C1 segment of cervical spinal cord (tissue), 14 donors: ENCODE measurements around the gene CDK14.

Source experiments
- DNase-seq, 14 donors: peaks; one replicate each; lab custom pipeline; 2025; lab: John Stamatoyannopoulos, UW

CDK14 gene

DNA sequence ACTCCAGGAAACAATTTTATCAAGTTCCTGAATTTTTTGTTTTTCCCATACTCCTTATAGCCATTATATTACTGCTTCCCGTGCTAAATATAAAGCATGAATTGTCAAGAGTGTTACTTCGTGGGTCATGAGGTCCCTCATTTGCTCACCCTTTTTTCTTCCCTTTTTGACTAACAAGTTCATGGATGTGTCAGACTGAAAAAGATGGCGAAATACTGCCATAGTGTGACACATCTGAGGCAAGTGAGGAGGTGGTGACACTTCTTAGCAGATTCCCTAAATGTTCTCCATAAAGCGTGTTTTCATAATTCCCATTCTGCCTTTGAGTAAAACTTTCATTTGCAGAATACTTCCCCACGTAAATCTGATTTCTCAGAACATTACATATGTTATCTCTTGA lies 398.5 kb downstream of the CDK14 start:
- DNase-seq = no peak

DNA sequence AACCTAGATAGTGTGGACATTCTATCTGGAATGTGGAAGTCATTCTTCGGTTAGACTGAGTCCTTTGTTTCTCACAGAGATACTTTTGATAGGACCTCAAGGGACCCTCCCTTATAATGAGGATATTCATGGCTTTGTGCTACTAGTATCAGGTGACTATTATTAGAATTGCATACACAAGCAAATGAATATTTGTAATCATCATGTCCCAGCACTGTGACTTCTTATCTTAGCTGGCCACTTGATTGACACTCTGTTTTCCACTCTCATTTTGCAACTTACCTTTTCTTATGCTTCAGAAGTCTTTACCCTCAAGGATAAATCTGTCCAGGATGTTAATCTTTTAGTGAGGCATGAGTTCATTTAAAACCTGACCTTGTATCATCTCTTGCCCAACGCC lies 399.9 kb downstream of the CDK14 start:
- DNase-seq = no peak

DNA sequence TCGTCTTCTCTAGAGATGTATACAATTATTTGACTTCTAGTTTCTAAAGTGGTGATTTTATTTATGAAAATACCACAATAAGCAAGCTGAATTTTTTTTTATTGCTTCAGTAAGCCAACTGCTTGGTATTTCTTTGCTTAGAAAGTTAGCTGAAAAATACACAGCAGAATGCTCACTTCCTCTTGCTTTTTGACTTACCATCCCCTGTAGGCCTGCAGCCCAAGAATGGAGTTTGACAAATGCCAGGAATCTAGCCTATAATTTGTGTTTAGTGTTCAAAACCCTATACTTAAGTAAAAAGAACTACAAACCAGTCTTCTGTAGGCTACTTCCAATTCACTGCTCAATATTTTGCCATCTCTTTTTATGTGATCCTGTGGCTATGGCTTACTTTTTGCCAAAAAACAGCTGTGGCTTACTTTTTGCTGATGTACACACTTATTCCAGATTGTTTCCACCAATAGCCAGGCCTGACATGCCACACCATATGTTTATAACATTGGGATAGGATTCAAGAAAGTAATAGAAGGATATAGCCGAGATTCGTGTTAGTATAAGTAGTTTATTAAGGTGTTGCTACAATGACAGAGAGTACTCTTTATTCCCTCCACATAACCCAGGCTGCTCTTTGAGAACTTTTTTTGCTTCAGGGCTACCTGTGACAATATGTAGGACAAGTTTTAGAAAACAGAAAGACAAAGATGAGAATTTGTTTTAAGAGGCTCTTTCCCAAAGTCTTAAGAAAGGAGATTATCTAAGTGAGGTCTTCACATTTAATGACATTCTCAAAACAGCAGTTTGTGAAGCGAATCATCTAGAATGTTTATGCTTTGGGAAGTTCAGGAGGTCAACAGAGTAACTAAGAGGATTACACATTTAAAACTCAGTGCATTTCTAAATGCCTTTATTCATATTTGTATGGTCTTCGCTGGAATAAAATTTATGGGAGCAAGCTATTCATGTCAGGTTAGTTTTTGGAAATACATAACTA lies 404.2 kb downstream of the CDK14 start:
- DNase-seq = no peak

DNA sequence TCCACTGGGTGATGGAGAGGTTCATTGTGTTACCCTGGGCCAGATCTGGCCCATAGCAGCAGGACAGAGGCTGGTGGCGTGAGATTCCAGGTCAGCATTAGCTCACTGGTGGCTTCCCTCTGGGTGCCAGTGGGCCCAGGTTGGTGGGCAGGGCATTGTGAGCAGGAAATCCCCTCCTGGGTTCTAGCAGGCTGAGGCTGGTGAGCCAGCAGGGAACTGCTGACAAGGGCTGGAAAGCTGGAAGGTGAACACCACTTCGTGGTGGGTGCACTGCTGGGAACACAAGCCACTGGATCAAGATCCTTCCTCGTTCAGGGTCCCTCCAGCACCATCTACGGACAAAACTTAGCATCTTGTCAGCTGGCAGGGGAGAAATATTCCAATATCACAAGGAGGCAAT lies 408.9 kb downstream of the CDK14 start:
- no peak for DNase-seq

DNA sequence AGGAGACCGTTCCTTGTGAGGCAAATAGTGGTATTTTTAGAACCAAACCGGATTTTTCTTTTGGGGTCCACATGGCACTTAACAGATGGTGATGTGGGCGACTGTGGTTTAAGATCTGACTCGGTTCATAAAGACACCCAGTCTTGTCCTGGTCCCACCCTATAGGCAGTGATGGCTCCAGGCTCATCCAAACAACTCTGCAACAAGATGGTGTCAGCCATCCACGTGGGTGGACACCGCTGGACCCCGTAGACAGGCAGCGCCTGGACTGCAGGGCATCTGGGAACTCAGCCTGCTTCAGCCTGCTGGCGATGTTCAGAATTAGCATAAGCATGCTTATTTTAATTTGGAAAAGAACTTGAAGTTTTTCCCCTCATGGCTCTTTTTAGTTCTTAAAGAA lies 409.7 kb downstream of the CDK14 start:
- no peak for DNase-seq

DNA sequence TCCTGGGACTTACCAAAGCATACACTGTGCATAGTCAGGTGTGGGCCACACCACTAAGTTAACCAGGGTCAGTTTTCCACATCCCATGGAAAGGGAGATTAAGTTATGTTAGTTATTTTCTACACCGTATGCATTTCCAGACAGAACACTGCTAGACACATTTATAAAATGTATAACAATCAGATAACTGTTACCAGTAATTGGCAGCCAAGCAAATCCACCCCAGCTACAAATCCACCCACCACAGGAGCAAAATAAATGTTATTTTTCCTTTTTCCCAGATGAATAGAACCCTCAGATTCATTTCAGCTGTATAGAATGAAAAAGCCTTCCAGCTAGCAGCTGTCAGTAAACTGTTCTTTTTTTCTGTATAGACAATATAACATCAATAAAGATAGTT lies 411.2 kb downstream of the CDK14 start:
- DNase-seq = no peak

DNA sequence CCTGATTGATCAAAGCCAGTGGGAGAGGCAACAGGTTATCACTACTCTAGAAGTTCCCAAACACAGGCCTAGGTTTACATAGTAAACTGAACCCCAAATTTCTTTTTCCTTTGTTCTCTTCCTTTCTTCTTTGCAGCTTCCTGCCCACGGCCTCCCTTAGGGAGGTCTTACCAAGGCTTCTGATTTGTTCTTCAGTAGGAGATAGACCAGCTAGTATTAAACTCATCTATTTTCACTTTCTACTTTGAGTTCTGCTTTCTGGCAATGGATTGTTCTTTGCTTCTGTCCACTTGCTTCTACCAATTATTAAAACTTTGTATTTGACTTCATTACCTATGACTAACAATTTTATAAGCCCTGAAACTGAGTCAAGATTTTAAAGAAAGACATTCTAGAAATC lies 417.0 kb downstream of the CDK14 start:
- DNase-seq = no peak

DNA sequence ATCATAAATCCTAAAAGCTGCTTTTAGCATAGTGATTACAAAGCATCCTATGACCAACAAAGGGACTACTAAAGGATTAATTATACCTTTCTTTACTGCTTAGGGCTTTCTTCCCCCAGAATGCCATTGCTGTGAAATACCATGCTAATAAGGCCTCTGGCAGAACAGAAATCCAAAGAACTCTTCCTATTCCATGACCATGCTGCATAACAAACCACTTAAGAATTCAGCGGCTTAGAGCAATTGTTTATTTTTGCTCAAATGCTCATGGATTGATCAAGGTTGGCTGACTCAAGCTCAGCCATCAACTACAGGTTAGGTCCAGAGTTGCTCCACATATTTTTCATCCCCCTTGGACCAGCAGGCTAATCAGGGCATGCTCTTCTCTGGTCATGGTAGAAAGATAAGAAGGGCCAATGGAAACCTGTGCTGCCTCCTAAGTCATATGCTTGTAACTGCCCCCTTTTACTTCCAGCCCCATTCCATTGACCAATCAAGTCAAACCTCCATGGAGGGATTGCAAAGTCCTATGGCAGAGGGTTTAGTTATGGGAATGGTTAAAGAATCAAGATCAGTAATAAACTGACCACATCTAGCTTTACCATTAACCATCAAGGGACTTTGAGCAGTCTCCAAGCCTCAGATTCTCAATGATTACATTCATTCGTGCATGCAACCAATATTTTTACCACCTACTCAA lies 423.7 kb downstream of the CDK14 start:
- no peak for DNase-seq

DNA sequence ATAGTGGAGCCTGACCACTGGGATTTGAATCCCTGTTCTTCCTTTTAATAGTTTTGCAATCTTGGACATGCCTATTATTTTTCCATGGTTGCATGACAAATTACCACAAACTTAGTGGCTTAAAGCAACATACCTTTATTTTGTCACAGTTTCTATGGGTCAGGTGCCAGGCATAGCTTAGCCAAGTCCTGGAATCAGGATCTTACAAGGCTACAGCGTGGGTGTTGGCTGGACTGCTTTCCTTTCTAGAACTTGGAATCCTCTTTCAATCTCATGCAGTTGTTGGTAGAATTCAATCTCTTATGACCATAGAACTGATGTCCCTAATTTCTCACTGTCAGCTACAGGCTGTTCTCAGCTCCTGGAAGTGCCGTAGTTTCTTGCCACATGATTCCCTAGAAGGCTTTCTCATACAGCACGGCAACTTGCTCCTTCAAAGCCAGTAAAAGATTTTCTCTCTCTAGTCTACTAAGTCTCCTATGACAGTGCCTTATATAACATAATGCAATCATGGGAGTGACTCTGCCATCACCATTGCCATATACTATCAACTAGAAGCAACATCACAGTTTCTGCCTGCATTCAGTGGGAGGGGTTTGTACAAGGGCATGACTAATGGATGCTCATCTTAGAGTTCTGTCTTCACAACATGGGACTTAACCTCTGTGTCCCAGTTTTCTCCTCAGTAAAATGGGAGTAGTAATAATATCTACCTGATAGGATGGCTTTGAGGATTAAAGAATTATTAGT lies 424.7 kb downstream of the CDK14 start:
- DNase-seq = no peak

DNA sequence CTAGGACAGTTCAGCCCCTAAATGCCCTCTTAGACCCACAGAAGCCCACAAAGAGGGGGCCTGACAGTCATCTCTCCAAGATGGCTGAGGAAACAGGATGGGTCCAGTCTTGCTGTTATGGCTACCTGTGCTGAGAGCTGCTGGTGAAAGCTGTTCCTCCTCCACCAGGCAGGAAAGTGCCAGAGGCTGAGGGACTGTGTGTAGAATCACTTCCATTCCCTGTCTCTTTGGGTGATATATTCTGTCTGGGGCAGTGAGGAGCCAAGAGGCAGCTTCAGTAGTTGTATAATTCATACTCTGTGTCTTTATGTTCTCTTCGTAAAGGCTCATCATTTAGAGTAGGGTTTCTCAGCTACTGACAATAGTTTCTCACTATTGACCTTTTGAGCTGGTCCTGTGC lies 425.8 kb downstream of the CDK14 start:
- no peak for DNase-seq

DNA sequence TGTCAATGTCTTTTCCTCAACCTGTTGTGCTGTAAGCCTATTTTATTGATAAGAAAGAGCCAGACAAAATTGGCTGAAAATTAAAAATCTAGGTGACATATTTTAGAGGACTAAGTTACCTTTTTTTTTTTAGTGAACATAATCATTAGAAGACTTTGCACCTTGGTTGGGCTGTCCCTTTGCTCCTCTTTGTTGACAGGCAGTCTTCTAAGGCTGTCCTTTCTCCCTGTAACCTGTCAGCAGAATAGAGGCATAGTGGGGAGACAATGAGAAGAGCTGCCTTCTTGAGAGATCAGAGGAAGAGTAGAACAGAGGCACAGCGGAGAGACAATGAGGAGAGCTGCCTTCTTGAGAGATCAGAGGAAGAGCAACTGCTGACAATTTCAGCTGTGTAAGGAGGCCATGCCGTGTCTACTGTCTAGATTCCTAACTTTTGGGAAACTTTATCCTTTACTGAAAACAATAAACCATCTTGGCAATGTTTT lies 429.8 kb downstream of the CDK14 start:
- DNase-seq = no peak

DNA sequence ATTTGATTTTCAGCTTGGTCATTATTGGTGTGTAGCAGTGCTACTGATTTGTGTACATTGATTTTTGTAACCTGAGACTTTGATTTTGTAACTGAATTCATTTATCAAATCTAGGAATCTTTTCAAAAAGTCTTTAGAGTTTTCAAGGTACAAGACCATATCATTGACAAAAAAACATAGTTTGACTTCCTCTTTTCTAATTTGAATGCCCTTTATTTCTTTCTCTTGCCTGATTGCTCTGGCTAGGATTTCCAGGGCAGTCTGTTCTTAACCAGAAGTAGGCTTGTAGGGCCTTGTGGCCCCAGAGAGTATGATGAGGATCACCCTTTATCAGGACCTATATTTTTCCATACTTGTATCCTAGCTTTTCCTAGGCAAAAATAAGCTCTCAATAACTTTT lies 433.6 kb downstream of the CDK14 start:
- DNase-seq = no peak

DNA sequence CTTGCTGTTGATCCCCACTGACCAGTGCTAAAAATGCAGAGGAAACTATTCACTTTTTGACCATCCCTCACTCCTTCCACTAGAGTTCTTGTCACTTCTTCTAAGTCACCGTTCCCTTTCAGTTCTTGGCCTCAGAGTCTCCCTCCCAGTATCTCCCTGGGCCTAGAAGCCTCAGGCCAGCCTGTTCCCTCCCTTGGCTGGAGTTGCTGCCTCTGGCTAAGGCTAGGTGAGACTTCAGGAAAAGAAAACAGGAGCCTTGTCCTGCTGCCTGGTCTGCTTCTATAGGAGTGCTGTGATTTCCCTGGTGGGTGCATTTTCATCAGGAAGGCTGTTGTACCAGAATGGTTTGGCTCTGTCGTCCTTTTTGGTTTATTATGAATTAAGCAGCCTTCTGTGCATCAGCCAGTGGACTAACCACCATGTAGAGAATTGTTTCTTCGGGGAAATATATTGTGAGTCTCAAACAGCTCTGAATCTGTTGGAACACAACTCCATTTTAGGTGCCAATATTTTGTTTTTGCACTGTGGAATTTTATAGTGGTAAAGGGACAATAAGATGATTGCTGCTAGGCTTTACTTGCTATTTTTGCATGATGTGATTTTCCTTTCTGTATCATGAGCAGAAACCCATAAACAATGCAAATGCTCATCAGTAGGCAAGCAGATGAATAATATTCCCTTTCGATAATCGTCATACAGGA lies 434.7 kb downstream of the CDK14 start:
- DNase-seq = peak in 1 of 14 donors; percentile 11

DNA sequence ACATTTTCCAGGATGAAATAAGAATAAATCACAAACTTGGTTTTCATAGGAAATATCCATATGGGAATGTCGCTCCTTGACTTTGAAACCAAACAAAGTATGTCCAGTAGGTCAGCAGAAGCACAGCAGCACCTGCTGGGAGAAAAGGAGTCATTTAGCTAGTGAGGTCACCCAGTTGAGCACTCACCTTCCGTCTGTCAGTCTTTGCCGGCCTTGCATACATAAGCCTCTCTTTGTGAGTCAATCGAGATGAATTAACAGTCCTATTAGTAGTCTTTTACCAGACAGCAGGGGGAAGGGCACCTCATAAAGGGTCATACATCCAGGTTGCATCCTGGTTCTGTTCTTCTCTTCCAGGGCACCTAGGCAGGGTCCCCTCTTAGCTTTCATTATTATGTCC lies 435.6 kb downstream of the CDK14 start:
- no peak for DNase-seq

DNA sequence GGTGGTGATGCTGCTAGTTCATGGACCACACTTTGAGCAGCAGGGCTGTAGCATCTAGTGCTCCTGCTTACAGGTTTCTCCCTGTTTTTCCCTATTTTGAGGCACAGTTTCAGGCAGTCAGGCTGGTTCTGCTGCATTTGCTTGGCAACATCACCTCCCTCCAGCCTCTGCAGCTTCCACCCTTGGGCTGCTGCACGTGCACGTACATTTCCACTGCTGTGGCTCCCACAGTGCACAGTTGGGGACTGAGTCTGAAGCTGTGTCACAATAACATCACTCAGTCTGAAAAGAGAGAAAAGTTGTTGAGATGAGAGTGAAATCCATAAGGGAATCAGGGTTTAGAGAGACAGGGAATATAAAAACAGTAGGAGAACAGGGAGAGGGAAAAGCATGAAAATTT lies 437.5 kb downstream of the CDK14 start:
- DNase-seq = no peak

DNA sequence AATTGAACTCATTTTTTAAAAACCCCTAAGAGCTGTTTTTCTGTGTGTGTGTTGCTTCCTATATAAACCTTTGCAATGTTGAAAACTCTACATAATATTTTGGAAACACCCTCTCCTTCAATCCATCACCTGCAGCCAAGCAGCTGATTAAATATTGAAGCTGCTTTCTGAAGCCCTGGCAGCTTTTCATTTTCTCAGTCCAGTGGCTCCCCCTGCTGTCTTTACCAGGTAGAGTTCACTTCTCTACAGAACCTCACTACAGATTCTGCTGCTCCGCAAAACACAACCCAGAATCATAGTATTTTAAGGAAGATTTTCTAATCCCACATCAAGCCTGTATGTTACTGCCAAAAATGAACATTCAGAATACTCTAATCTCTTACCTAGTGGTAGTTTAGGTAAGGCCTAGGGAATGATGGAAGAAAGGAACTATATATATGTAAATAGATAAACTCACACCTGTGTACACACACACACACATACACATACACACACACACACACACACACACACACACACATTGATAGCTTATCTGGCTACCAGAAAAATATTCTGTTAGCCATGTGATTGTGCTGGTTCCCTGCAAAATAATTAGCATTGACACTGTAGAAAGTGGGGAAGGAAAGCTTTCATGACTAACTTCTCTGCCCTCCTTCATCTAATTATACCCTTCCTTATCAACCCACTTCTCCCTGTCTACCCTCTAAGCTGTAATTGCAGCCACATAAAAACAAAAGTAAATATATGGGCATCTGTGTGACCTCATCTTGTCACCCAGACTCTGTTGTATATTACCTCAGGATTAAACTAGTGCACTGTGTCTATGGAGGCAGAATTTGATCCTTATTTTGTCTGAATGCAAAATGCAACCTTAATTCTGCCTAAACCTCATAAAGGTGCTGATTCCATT lies 438.6 kb downstream of the CDK14 start:
- DNase-seq = peak in 9 of 14 donors; percentile 1 to 70 (median 6)

DNA sequence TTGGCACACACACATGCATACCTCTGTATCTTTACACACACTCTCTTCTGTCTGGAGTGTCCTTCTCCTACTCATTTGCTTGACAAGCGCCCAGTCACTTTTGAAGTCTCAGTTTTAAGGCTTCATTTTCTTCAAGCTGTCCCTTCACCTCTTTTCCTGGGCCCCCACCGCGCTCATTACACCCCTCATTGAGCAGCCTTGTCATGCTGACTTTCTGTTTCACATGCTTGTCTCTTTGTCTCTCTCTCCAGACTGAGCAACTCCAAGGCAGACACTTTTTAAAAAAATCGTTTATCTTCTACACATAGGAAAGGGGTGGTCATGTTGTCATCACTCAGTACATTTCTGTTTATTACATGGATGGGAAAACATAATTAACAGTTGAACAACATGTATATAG lies 442.9 kb downstream of the CDK14 start:
- DNase-seq = no peak

DNA sequence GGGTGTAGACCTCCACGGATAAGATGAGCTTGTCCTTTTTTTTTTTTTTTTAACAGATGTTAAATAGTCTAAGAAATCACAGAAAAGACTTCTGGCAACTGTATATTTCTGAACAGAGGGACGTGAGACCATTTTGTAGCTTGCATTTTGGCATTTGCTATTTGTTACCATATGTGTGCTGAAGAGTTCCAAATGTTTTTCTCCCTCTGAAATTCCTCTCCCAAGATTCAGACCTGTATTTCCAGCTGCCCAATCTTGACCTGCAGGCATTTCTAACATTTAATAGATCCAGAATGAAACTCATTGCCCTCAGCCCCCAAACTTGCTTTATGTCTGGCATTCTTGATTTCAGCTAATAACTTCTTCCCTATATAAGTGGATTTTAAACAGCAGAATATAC lies 445.0 kb downstream of the CDK14 start:
- peak in 1 of 14 donors; percentile 9 for DNase-seq

DNA sequence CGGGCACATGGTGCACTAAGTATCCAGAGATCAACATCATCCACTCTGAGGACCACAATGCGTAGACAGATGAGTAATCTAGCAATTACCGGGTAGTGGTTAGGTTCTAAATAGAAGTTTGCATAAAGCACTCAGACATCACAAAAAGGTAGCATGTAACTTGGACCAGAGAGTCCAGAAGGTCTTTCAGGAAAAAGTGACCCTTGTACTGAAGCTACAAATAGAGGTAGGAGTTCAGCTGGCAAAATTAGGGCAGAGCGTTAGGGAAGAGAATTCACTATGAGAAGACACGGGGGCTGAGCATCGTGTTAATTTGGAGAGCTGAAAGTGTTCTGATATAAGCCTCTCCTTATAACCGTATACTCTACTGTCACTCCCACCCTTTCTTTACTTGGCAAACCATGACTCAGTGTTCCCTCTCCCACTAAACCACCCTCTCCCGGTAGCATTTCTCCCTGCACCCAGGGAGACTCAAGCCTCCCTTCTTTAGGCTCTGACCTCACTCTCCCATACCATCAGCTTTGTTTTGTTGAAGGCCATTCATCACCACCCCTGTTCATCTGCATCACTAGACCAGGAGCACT lies 445.9 kb downstream of the CDK14 start:
- no peak for DNase-seq

DNA sequence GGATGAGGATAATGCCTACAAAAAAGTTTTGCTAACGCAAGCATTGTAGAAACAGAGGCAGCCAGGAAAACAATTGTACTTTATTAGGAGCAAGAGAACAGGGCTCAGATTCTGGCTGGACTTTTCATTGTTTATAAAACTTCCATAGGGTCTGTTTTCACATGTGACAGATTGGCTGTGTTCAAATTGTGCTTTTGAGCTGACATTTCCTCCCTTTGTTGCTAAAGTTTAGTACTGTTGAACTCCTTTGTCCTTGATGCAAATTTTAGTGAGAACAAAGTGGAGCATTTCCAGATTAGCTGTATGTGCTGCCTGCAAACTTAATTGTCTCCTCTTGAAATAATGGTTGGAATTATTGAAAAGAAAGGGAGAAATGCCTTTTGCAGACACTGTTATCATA lies 447.1 kb downstream of the CDK14 start:
- no peak for DNase-seq
